Esophagus (tissue), 2 donors: ENCODE results near the gene BHLHE23. TPM values are rescaled to one million over a fixed set of nuclear protein-coding genes. Genes with fewer than 3 reads are reported as not detected.

Experiments
- H3K27ac ChIP-seq, 2 donors: one replicate each; pipeline ENCODE4 v1.5.1; 2013; ENCODE audit warnings: low read depth in 2 of 2, mild to moderate bottlenecking in 2 of 2, inconsistent platforms in 1 of 2, low read length in 1 of 2, moderate library complexity in 1 of 2
- H3K27me3 ChIP-seq, 2 donors: one replicate each; pipeline ENCODE4 v1.6.1; 2013; ENCODE audit warnings: low read length in 2 of 2, control low read depth in 1 of 2, mild to moderate bottlenecking in 1 of 2; ENCODE audit not compliant: insufficient read depth in 2 of 2, control insufficient read depth in 1 of 2
- H3K36me3 ChIP-seq, 2 donors: one replicate each; pipeline ENCODE4 v1.6.1; 2013; ENCODE audit warnings: low read length in 1 of 2; ENCODE audit not compliant: control insufficient read depth in 2 of 2, insufficient read depth in 2 of 2
- H3K4me1 ChIP-seq, 2 donors: one replicate each; pipeline ENCODE4 v1.6.1; 2013; ENCODE audit warnings: low read length in 1 of 2; ENCODE audit not compliant: control insufficient read depth in 2 of 2, insufficient read depth in 2 of 2
- H3K4me3 ChIP-seq, 2 donors: one replicate each; pipeline ENCODE4 v1.5.1; 2013; ENCODE audit warnings: low read length in 2 of 2, mild to moderate bottlenecking in 2 of 2, low read depth in 1 of 2, moderate library complexity in 1 of 2
- H3K9me3 ChIP-seq, 2 donors: one replicate each; pipeline ENCODE4 v1.6.1; 2013; ENCODE audit warnings: mild to moderate bottlenecking in 2 of 2, low read depth in 1 of 2, low read length in 1 of 2, moderate library complexity in 1 of 2; ENCODE audit not compliant: control insufficient read depth in 2 of 2, insufficient read depth in 1 of 2
- WGBS, 2 donors: extraction: QIAGEN DNeasy Blood & Tissue Kit; methylation state at CpG; one replicate each; pipeline ENCODE4 v1.1.7; 2013; 5-methylcytosine and 5-hydroxymethylcytosine counted together
- polyA plus RNA-seq, 2 donors: library from polyadenylated mRNA; stranded (reverse); fragments of 200-250 nt; gene quantifications; one replicate each; pipeline ENCODE4 v1.2.3, GENCODE V29; 2013
- donor health status: healthy with polysubstance abuse.
- donor health status: Bipolar disorder and iron deficiency.

The BHLHE23 gene
- polyA plus RNA-seq, 2 donors: not detected

- H3K27me3 ChIP-seq: peaks cover 0 to 19% of the 10 kb centered on the region in 2 donors
- 6% methylated on average over 35 to 38 of the region's 38 CpGs for WGBS, 2 donors
Measured at GRCh38 chr20:62971950-62972844, 34.6 kb downstream of the BHLHE23 start.

DNA sequence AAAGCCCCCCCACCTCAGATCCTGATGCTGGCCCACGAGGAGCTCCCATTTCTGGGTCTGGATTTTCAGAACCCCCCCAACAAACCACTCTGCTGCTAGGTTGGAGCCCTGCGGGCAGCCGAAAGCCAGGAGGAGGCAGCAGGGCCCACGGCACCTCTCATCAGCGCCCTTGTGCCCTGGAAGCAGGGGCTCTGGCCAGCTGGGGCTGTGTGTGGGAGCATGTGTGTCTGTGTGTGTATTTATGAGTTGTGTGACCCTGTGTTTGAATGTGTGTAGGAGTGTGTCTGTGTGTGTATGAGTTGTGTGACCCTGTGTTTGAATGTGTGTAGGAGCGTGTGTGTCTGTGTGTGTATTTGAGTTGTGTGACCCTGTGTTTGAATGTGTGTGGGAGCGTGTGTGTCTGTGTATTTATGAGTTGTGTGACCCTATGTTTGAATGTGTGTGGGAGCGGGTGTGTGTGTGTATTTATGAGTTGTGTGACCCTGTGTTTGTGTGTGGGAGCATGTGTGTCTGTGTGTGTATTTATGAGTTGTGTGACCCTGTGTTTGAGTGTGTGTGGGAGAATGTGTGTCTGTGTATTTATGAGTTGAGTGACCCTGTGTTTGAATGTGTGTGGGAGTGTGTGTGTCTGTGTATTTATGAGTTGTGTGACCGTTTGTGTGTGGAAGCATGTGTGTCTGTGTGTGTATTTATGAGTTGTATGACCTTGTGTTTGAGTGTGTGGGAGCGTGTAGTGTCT lies 35.4 kb downstream of the BHLHE23 start:
- Histone ChIP-seq H3K9me3 (peaks cover 0 to 3% of the 10 kb centered on the region in 2 donors), H3K36me3 (no peaks in the 10 kb centered on the region), H3K4me3 (no peak overlapping the region), H3K4me1 (peaks cover 3 to 6% of the 10 kb centered on the region in 2 donors), H3K27ac (no peak overlapping the region), H3K27me3 (peaks cover 0 to 19% of the 10 kb centered on the region in 2 donors)
- 65 to 75% methylated on average over 10 of the region's 10 CpGs for WGBS, 2 donors

More at GRCh38 chr20:62971950-62972844, 34.6 kb downstream of the BHLHE23 start:
- H3K36me3 ChIP-seq: no peaks in the 10 kb centered on the region
- H3K4me1 ChIP-seq: peaks cover 3 to 6% of the 10 kb centered on the region in 2 donors
- no peak overlapping the region for H3K27ac ChIP-seq
- no peak overlapping the region for H3K4me3 ChIP-seq
- H3K9me3 ChIP-seq: peaks cover 0 to 3% of the 10 kb centered on the region in 2 donors

DNA sequence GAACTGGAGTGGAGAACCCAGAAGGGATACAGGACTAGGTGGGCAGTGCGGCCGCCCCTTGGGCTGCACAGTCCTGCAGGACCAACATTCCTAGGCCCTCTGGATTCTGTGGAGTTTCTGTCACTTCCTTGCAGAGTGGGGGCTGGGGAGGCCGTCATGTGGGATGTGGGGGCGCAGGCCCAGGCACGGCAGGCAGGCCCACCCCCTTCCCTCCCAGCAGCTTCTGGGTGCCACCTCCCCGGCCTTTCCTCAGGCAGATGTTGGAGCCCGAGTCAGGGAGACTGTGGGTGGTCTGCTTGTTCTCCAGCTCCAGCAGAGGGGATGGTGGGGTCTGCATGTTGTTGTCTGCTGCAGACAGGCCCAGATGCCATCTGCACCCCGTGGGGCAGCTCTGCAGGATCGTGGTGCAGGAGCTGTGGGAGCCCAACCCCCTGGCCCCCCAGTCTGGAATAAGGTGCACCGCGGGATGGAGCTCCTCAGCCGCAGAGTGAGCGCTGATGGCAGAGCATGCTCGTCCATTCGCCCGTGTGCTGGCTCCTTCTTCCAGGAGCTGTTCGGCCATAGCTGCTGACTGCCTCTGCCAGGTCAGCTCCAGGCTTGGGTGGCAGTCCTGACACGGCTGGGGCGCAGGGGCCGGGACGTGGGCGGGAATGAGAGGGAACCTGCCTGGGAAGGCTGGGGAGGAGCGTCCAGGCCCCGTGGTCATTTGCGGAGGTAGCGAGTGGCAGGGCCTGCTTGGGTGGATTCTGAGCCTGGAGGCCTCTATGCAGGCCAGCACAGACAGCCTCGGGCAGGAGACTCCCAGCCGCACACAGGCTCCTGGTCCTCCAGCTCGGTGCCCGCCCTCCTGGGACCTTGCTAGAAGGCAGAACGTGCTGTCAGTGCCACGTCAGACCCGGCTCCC lies 36.2 kb downstream of the BHLHE23 start:
- no peaks in the 10 kb centered on the region for H3K36me3 ChIP-seq
- no peak overlapping the region for H3K27ac ChIP-seq
- WGBS, 2 donors: 44 to 55% methylated on average over 33 of the region's 33 CpGs
- no peak overlapping the region for H3K4me3 ChIP-seq
- peaks cover 3 to 6% of the 10 kb centered on the region in 2 donors for H3K4me1 ChIP-seq
- H3K27me3 ChIP-seq: peaks cover 0 to 19% of the 10 kb centered on the region in 2 donors
- peaks cover 0 to 3% of the 10 kb centered on the region in 2 donors for H3K9me3 ChIP-seq

DNA sequence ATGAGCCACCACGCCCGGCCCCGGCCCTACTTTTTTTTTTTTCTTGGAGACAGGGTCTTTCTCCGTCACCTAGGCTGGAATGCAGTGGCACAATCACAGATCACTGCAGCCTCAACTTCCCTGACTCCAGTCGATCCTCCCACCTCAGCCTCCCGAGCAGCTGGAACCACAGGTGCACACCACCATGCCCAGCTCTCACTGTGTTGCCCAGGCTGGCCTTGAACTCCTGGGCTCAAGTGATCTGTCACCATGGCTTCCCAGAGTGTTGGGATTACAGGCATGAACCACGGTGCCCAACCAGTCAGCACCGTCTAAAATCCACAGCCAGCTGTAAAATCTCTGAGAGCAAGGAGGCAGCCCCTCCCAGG lies 36.8 kb downstream of the BHLHE23 start:
- peaks cover 0 to 3% of the 10 kb centered on the region in 2 donors for H3K9me3 ChIP-seq
- no peaks in the 10 kb centered on the region for H3K36me3 ChIP-seq
- H3K4me3 ChIP-seq: no peak overlapping the region
- H3K4me1 ChIP-seq: peaks cover 3 to 6% of the 10 kb centered on the region in 2 donors
- no peak overlapping the region for H3K27ac ChIP-seq
- WGBS, 2 donors: 78 to 81% methylated on average over 8 of the region's 8 CpGs
- peaks cover 0 to 19% of the 10 kb centered on the region in 2 donors for H3K27me3 ChIP-seq

GRCh38 chr20:62969179-62969760 lies 37.5 kb downstream of the BHLHE23 start:
- peaks cover 0 to 13% of the 10 kb centered on the region in 2 donors for H3K27me3 ChIP-seq
- H3K27ac ChIP-seq: no peak overlapping the region
- H3K4me3 ChIP-seq: no peak overlapping the region
- 57 to 62% methylated on average over 16 of the region's 16 CpGs for WGBS, 2 donors
- peaks cover 3 to 6% of the 10 kb centered on the region in 2 donors for H3K4me1 ChIP-seq
- H3K36me3 ChIP-seq: no peaks in the 10 kb centered on the region
- H3K9me3 ChIP-seq: peaks cover 0 to 3% of the 10 kb centered on the region in 2 donors

DNA sequence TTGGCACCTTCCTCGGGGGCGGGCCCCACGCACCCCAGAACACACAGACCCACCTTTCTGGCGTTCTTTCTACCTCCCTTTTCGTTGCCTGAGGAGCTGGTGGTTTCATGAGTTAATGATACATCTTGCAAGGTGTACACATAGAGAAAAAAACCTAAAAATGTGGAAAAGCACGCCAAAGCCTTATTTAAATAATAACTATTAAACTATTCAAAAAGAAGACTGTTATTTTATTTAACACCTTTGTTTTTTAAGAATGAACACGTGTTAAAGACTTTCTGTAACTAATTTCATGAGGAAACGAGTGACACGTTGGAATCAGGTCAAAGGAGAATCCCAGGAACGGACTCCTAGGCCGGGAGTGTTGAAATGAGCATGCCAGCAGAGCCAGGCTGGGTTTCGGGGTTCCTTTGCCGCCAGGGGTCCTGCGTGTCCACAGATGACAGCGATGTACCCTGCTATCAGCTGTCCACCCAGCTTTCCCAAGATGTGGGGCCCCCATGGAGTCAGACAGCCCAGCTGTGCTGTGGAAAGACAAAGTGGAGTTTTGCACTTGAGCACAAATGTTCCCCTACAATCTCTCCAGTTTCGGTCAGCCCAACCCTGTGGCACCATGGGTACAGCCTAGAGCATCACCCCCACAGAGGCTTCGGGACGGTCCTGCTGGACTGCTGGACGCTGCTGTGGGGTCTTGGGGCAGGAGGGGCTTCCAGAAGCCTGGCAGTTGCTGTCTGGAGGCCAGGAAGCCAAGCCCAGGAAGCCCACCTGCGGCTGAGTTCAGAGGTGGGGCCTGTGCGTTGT lies 38.2 kb downstream of the BHLHE23 start:
- WGBS, 2 donors: 69 to 76% methylated on average over 21 of the region's 21 CpGs
- Histone ChIP-seq H3K4me3 (no peak overlapping the region), H3K9me3 (peaks cover 0 to 3% of the 10 kb centered on the region in 2 donors), H3K27ac (no peak overlapping the region), H3K36me3 (no peaks in the 10 kb centered on the region), H3K4me1 (peaks cover 3 to 6% of the 10 kb centered on the region in 2 donors), H3K27me3 (peaks cover 0 to 8% of the 10 kb centered on the region in 2 donors)

GRCh38 chr20:62967628-62968351 lies 39.0 kb downstream of the BHLHE23 start:
- H3K36me3 ChIP-seq: no peaks in the 10 kb centered on the region
- peaks cover 2 to 5% of the 10 kb centered on the region in 2 donors for H3K4me1 ChIP-seq
- peaks cover 0 to 1% of the 10 kb centered on the region in 2 donors for H3K27me3 ChIP-seq
- no peak overlapping the region for H3K27ac ChIP-seq
- 92% methylated on average over 27 of the region's 27 CpGs for WGBS, 2 donors
- peaks cover 0 to 3% of the 10 kb centered on the region in 2 donors for H3K9me3 ChIP-seq
- H3K4me3 ChIP-seq: no peak overlapping the region

GRCh38 chr20:62967149-62967501 lies 39.6 kb downstream of the BHLHE23 start:
- H3K27ac ChIP-seq: no peak overlapping the region
- H3K36me3 ChIP-seq: no peaks in the 10 kb centered on the region
- peaks cover 0 to 3% of the 10 kb centered on the region in 2 donors for H3K9me3 ChIP-seq
- H3K4me1 ChIP-seq: no peaks in the 10 kb centered on the region
- no peak overlapping the region for H3K4me3 ChIP-seq
- no peaks in the 10 kb centered on the region for H3K27me3 ChIP-seq
- 84 to 94% methylated on average over 6 of the region's 6 CpGs for WGBS, 2 donors
